ENCODE data around the gene LCMT2.

LCMT2 gene

GRCh38 chr15:43329960-43330779 lies at the start of gene LCMT2:
TSS of gene LCMT2 (minus strand) at chr15:43330573. CDS start at chr15:43330489, 84 bp downstream.
- DNase-seq, result peak; percentile 16

- no peak for DNase-seq
Observed at GRCh38 chr15:43378601-43379000, 48.2 kb upstream of the LCMT2 start.

DNA sequence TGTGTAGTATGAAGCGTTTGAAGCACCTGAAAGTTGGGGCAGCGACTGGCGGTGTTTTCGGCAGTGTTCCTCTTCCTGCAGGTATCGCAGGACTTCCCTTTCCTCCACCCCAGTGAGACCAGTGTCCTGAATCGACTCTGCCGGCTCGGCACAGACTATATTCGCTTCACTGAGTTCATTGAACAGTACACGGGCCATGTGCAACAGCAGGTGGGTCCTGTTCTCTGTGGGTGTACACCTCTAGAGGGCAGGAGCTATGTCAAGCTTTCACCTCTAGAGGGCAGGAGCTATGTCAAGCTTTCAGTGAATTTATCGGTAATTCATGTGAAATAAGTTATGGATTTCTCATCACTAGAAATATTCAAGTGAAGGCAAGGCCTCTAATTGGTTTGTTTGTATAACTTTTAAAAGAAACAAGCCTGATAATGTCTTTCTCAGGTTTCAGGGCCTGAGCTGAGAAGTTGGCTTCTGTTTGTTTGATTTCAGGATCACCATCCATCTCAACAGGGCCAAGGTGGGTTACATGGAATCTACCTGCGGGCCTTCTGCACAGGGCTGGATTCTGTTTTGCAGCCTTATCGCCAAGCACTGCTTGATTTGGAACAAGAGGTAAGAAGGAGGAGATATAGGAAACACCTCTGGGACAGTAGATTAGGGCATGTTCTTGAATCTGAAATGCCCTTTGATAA lies 45.8 kb upstream of the LCMT2 start:
- DNase-seq, result no peak

GRCh38 chr15:43370975-43371974 lies 40.9 kb upstream of the LCMT2 start, which contains the start of the genes TUBGCP4 and ZSCAN29:
TSS of gene TUBGCP4 (plus strand) at chr15:43371101. CDS start at chr15:43371355, 254 bp downstream.
TSS of gene ZSCAN29 (minus strand) at chr15:43371043. CDS start at chr15:43369913, 1,130 bp downstream.
- DNase-seq, result no peak

- no peak for DNase-seq
Observed at GRCh38 chr15:43370310-43370974, 40.1 kb upstream of the LCMT2 start.

DNA sequence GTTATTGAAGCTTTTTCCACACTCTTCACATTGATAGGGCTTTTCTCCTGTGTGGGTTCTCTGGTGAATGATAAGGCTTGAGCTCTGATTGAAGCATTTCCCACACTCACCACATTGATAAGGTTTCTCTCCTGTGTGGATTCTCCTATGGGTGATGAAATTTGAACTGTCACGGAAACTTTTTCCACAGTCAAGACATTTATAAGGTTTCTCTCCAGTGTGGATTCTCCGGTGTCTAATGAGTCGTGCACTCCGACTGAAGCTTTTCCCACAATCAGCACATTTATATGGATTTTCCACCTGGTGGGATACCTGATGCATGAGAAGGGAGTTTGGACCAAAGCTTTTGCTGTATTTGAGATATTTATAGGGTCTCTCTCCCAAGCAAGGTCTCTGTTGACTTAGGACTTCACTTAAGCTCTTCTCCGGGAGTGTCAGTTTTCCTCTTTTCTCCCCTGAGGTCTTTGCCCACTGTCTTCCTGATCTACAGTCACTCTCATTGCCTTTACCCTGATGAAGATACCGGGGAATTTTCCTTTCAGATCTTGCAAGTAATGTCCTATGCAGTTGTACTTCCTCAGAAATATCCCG lies 31.0 kb upstream of the LCMT2 start:
- no peak for DNase-seq

GRCh38 chr15:43360821-43361220 lies 30.4 kb upstream of the LCMT2 start:
- no peak for DNase-seq

DNA sequence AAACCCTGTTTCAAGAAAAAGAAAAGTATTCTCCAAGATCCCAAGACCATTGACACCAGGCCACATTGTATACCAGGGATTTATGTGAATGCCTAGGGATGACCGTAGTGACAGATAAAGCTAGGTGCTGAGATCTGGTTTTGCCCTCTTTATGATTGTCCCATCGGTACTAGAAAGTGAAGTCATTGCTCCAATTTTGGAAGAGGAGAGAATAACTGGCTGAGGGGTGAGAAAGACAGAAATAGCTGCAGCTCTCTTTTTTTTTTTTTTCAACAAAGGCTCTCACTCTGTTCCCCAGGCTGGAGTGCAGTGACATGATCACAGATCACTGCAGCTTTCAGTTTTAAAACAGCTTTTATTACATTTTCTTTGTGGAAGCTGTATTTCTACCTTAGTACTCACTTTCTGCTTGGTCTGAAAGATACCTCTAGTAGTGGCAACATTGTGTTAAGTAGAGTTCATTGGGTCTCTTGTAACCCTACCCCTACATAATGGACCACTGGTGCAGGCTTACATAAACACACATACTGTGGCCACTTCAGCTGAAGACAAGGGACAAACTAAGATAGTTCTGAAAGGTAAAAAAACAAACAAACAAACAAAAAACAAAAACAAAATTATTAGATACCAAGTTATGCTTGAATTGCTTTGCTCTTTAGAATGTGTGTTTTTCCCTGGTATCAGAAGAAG lies 22.5 kb upstream of the LCMT2 start:
- DNase-seq, result no peak

DNA sequence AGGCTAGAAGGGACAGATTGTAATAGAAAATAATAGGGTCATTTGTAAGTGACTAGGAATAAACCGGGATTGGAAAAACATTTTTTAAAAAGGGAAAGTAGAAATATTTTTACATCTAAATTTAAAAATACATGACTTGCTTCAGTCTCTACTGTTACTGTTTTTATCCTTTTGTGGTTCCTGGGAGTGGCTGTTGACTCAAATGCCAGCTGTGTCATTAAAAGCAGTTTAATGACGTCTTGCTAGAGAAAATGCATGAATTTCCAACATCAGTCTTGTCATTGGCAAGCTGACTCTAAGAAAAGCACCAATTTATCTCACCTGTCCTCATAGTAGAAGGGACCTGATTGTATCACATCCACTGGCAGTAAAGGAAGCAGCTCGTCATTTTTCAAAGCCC lies 16.7 kb upstream of the LCMT2 start:
- no peak for DNase-seq

- DNase-seq, result no peak
Observed at GRCh38 chr15:43346305-43346704, 15.9 kb upstream of the LCMT2 start.

DNA sequence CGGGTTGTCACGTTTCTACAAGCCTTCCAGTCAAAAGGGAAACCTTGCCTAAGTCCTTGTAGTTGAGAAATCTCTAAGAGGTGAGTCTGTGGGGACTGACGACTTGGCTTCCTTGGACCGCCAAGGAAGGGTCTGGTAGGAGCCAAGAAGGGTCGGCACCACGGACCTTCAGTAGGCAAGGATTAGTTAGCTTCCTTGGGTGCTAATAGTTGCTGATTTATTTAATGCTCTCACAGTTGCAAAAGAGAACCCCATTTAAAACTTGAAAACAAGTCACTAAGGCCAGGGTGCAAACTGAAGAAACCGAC lies 361 bp upstream of the LCMT2 start:
- DNase-seq, result no peak

DNA sequence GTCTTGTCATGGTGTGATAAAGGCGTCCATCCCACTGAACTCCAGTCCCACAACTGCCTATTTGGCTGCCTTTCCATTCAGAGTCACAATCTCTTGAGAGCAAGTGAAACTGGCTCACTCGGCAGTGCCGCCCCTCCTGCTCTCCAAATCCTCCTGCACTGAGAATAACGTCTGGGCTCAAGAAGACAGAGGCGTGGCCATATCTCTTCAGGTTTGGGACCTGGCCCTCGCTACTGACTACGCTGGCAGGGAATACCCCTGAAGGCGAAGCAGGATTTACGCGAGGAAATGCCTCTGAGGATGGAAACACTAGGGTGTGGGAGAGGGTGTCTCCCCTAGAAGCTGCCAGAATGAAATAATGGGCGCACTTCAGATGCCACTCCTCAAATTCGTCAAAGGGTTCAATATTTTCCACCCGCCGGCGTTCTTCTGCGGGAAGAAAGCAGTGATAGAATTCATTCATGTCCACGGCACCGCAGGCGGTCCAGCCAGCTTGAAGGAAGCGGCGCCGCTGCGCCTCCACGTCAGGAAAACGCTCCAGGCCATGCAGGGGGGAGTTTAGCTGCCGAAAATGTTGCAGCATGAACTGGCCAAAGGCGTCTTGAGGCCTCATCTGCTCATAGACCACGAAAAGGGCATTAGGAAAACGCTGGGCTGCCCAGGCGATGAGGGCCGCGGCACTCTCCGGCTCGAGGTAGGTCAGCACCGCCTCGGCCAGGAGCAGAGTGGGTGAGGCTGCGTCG lies 985 bp downstream of the LCMT2 start:
- no peak for DNase-seq

DNA sequence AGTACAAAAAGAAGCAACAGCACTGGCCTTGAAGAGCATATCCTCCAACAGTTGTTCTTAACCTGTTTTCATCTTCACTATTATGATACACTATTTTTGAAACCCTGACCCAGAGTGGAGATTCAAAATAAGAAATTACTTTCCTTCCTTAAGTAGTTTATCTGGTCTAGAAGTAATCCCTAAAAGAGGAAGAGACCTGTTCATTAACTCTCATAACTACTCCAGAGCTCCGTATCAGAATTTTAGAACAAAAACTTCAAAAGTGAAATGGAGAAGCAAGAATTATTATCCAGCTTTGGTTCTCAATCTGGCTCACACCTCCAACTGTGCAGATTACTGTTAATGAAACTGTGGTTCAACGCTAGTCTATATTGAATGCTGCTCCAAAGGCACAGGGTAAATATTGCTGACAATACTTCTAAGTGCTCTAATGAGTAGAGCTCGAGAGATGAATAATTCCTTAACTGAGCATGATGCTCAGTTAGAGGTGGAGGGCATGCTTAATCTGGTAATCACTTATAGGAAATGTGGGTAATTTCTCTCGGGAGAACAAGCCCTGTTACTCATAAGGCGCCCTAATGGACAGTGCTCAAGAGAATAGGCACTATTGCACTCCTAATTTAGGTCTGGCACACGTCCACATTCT lies 5.2 kb downstream of the LCMT2 start:
- no peak for DNase-seq

DNA sequence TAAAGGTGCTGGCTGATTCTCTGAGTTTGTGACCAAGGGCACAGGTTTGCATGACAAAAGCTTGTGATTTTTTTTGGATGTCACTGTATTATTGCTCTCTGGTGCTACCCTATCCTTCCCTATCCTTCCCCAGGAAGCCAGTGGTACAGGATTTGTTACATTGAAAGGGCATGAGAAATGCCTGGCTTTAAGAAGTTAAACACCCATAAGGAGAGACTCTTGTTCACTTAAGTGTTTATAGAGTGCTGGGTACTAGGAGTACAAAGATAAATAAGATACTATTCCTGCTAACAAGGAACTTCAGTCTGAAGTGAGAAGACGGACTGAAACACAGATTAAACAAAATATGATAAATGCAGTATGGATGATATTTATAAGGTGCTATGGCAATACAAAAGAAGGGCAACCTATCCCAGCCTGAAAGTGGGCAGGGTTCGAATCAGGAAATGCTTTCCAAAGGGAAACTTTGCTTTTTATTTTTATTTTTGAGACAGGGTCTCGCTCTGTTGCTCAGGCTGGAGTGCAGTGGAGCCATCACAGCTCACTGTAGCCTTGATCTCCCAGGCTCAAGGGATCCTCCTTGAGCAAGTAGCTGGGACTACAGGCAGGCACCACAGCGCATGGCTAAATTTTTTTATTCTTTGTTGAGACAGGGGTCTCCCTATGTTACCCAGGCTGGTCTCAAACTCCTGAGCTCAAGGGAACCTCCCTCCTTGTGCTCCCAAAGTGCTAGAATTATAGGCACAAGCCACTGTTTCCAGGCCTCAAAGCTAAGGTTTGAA lies 11.2 kb downstream of the LCMT2 start:
- DNase-seq, result no peak

DNA sequence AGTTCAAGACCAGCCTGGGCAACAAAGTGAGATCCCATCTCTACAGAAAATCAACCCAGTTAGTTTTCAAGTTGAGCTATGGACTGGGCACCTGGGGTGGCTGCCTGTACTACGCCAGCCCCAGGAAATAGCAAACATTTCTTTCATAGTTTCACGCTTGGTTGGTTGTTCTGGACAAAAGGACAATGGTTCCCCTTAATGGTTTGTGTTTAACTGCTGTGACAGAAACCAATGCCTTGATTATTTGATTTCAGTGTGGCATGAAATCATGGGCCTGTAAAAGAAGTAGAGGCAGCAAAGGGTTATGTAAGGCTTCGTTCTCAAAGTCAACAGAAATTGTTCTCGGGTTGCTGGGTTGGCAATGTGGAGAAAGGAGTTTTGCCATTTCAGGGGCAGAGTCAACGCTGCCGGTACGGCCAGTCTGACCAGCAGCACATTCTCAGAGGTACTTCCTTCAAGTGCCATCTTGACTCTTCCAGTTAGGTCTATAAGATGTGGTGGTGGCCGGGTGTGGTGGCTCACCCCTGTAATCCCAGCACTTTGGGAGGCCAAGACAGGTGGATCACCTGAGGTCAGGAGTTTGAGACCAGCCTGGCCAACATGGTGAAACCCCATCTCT lies 12.7 kb downstream of the LCMT2 start:
- no peak for DNase-seq

- no peak for DNase-seq
Observed at GRCh38 chr15:43316971-43317346, 13.4 kb downstream of the LCMT2 start.

DNA sequence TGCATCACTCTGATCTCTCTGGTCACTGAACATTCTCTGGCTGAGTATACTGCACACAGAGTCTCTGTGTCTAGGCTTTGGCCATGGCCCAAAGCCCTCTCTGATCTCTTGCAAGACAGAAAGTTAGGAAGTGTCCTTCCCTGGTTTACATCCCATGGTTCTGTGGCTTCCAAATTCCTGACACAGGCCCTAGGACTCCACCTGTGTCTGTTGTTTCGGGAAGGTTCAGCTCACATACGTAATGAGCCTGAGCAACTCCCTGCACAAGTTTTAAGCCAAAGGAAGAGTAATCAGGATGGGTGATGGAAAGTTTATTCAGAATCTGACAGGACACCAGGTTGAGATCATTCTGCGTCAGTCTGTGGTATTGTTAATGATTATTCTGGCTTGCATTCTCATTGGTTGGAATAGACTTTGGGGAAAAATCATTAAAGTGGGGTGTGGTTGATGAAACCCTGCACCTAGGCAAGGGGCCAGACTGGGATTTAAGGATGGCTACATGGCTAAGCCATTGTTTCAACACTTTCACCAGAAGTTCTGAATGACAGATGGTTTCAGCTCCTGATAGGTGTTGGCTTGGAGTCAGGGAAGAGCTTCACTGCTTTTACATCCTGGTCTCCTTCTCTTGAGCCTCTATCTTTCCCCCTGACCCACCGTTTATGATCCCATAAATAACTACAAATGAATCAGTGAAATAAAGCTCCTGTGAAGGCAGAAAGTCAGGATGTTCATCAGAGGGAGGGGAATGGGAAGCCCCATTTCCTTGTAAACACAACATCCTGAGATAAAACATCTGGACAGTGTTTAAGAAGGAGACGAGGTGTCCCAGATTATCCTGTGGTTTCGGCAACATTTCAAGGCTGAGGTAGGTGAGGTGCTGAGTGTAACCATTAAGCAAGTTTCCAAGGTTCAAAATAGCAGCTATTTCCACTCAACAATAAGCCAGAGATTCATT lies 14.1 kb downstream of the LCMT2 start:
- DNase-seq, result no peak

- DNase-seq, result no peak
Observed at GRCh38 chr15:43314171-43314570, 16.2 kb downstream of the LCMT2 start.

All from NCI-H187 treated with DMSO at 0.1 percent for 48 hours (cell line).